ENCODE results near the gene PAIP1.
"Not testable (repeated sequence)": the region's sequence is repeated elsewhere in the genome, so short reads cannot be mapped to it uniquely, and the experiment has no call there.

Gene PAIP1

DNA sequence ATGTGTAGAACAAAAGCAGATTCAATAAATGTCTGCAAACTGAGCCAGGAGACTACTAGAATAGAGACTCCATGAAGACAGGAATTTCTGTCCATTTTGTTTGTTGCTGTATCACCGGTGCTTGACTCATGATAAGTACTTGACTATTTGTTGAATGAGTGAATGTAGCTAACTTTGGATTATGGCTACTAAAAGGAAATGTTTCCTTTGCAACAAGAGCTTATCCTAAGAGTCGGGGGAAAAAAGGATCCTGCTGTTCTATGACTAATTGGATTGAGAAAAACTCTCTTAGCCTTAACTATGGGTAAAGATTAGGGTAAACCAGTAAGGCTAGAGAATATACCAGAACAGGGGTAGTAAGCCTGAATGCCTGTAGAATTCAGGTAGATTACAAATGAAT lies 3.5 kb downstream of the PAIP1 start:
- Histone ChIP-seq H3K27ac (ENCODE audit: low read depth, low read length) (no peak overlapping the region), H3K27me3 (ENCODE audit: insufficient read depth, low read length) (no peaks in the 10 kb centered on the region), H2AFZ (ENCODE audit: low read length, unreplicated experiment) (no peak overlapping the region), H3K79me2 (ENCODE audit: control insufficient read depth, insufficient read depth, low read length, unreplicated experiment) (peaks cover 66% of the 10 kb centered on the region), H3K4me3 (ENCODE audit: low read depth, low read length) (no peak overlapping the region), H3K4me1 (ENCODE audit: control insufficient read depth, insufficient read depth, low read length, unreplicated experiment) (peaks cover 21% of the 10 kb centered on the region), H3K36me3 (ENCODE audit: insufficient read depth, low read length) (peaks cover 30% of the 10 kb centered on the region)

DNA sequence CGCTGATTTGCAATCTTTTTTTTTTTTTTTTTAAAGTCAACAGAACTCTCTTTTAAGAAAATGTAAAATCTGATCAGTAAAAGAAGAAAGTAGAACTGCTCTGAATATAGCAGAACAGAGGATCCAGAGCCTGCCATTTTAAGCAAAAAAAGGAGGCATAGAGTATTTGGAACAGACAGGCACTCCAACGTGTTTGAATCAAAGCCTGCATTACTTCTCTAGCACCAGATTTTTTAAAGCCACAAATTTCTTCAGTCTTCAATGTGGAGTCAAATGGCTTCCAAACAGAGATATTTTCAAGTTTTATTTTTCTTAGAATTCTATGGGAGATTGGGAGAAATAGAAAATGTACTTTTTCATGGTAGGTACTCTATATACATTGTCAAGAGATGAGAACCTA lies 5.1 kb downstream of the PAIP1 start:
- Histone ChIP-seq H3K4me1 (ENCODE audit: control insufficient read depth, insufficient read depth, low read length, unreplicated experiment) (peaks cover 21% of the 10 kb centered on the region), H3K36me3 (ENCODE audit: insufficient read depth, low read length) (peaks cover 35% of the 10 kb centered on the region), H3K27me3 (ENCODE audit: insufficient read depth, low read length) (no peaks in the 10 kb centered on the region), H3K4me3 (ENCODE audit: low read depth, low read length) (no peak overlapping the region), H3K27ac (ENCODE audit: low read depth, low read length) (no peak overlapping the region), H2AFZ (ENCODE audit: low read length, unreplicated experiment) (no peak overlapping the region), H3K79me2 (ENCODE audit: control insufficient read depth, insufficient read depth, low read length, unreplicated experiment) (peaks cover 66% of the 10 kb centered on the region)

DNA sequence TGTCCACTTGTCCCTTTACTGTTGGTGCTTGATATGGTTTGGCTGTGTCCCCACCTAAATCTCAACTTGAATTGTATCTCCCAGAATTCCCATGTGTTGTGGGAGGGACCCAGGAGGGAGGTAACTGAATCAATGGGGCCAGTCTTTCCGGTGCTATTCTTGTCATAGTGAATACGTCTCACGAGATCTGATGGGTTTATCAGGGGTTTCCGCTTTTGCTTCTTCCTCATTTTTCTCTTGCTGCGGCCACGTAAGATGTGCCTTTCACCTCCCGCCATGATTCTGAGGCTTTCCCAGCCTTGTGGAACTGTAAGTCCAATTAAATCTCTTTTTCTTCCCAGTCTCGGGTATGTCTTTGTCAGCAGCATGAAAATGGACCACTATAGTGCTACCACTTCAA lies 7.6 kb downstream of the PAIP1 start:
- peaks cover 48% of the 10 kb centered on the region for H3K79me2 ChIP-seq (ENCODE audit: control insufficient read depth, insufficient read depth, low read length, unreplicated experiment)
- peaks cover 45% of the 10 kb centered on the region for H3K36me3 ChIP-seq (ENCODE audit: insufficient read depth, low read length)
- H3K4me1 ChIP-seq (ENCODE audit: control insufficient read depth, insufficient read depth, low read length, unreplicated experiment); H3K27me3 ChIP-seq (ENCODE audit: insufficient read depth, low read length); H3K4me3 ChIP-seq (ENCODE audit: low read depth, low read length); H2AFZ ChIP-seq (ENCODE audit: low read length, unreplicated experiment); H3K27ac ChIP-seq (ENCODE audit: low read depth, low read length): not testable (repeated sequence)

DNA sequence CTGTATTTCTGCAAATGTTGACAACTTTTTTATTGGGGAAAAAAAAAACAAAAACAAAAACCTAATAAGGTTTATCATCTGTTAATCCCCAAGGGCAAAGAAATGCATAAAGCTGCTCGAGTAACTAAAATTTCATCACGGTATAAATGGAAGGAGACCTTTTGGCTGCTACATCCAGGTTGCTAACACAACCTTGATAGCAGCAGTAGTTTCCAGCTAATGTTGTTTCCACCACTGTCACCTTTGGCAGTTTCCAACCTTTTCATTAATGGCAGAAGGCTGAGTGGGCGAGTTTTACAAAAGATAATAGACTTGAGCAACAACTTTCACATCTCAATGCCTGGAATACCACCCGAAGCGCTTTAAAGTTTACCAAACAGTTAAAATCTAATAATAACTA lies 8.5 kb downstream of the PAIP1 start:
- Histone ChIP-seq H3K4me1 (ENCODE audit: control insufficient read depth, insufficient read depth, low read length, unreplicated experiment) (no peaks in the 10 kb centered on the region), H3K4me3 (ENCODE audit: low read depth, low read length) (no peak overlapping the region), H3K36me3 (ENCODE audit: insufficient read depth, low read length) (peaks cover 37% of the 10 kb centered on the region), H3K27me3 (ENCODE audit: insufficient read depth, low read length) (no peaks in the 10 kb centered on the region), H2AFZ (ENCODE audit: low read length, unreplicated experiment) (no peak overlapping the region), H3K79me2 (ENCODE audit: control insufficient read depth, insufficient read depth, low read length, unreplicated experiment) (peaks cover 41% of the 10 kb centered on the region), H3K27ac (ENCODE audit: low read depth, low read length) (no peak overlapping the region)

DNA sequence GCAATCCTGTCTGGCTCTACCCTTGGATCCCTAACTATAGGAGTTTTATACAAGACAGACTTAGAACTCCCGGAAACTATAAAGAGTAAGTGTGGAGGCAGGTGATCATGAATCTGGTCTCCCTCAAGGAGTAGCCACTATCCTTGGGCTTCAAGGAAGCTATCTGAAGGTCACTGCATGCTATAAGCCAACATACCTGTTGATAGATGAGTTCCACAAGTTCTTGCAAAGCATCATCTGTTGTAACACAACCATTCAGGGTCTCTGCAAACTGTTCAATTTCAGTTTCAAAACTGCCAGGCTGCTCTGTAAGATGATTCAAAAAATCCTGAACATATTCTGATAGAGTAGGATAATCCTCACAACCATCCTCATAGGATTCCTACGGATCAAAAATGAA lies 9.3 kb downstream of the PAIP1 start:
- peaks cover 32% of the 10 kb centered on the region for H3K79me2 ChIP-seq (ENCODE audit: control insufficient read depth, insufficient read depth, low read length, unreplicated experiment)
- H3K27ac ChIP-seq (ENCODE audit: low read depth, low read length), result no peak overlapping the region
- no peaks in the 10 kb centered on the region for H3K4me1 ChIP-seq (ENCODE audit: control insufficient read depth, insufficient read depth, low read length, unreplicated experiment)
- no peak overlapping the region for H2AFZ ChIP-seq (ENCODE audit: low read length, unreplicated experiment)
- no peak overlapping the region for H3K4me3 ChIP-seq (ENCODE audit: low read depth, low read length)
- H3K36me3 ChIP-seq (ENCODE audit: insufficient read depth, low read length), result peaks cover 32% of the 10 kb centered on the region
- H3K27me3 ChIP-seq (ENCODE audit: insufficient read depth, low read length), result no peaks in the 10 kb centered on the region

DNA sequence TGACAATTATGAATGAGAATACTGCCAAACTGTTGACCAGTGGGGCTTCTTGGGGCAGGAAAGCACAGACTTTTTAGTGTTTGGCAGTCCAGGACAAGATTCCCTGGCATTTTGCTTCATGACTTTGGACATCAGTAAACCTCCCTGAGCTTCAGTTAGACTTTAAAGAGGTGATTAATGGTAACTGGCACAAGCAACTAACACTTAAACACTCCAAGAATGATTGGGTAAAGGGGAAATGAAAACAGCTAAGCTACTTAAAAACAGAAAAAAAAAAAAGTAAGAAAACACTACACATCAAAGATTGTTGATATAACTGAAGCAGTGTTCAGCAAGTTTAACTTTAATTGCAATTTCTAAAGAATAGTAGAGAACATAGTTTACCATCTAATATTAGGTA lies 13.4 kb downstream of the PAIP1 start:
- peaks cover 35% of the 10 kb centered on the region for H3K36me3 ChIP-seq (ENCODE audit: insufficient read depth, low read length)

DNA sequence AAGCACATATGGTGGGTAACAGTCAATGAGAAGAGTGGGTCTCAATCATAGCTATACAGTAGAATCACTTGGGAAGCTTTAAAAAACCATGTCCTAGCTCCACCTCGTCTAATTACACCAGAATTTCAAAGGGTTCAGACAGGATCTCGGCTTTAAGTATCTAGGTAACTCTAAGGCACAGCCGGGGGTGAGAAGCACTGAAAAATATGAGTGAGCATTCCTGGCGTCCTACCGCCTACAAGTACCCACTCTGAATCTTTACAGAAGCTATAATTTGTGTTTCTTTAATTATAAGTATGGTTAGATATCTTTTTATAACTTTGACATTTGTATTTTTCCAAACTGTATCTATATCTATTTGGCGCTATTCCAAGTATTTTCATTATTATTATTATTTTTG lies 16.1 kb downstream of the PAIP1 start:
- Histone ChIP-seq H3K4me3 (ENCODE audit: low read depth, low read length) (no peak overlapping the region), H3K27ac (ENCODE audit: low read depth, low read length) (no peak overlapping the region), H3K79me2 (ENCODE audit: control insufficient read depth, insufficient read depth, low read length, unreplicated experiment) (peaks cover 5% of the 10 kb centered on the region), H3K4me1 (ENCODE audit: control insufficient read depth, insufficient read depth, low read length, unreplicated experiment) (no peaks in the 10 kb centered on the region), H3K36me3 (ENCODE audit: insufficient read depth, low read length) (peaks cover 29% of the 10 kb centered on the region), H3K27me3 (ENCODE audit: insufficient read depth, low read length) (no peaks in the 10 kb centered on the region), H2AFZ (ENCODE audit: low read length, unreplicated experiment) (no peak overlapping the region)

More for the DNA sequence above, 13.4 kb downstream of the PAIP1 start:
- Histone ChIP-seq H3K79me2 (ENCODE audit: control insufficient read depth, insufficient read depth, low read length, unreplicated experiment) (peaks cover 5% of the 10 kb centered on the region), H3K27me3 (ENCODE audit: insufficient read depth, low read length) (no peaks in the 10 kb centered on the region), H3K4me3 (ENCODE audit: low read depth, low read length) (no peak overlapping the region), H3K27ac (ENCODE audit: low read depth, low read length) (no peak overlapping the region), H3K4me1 (ENCODE audit: control insufficient read depth, insufficient read depth, low read length, unreplicated experiment) (no peaks in the 10 kb centered on the region), H2AFZ (ENCODE audit: low read length, unreplicated experiment) (no peak overlapping the region)

DNA sequence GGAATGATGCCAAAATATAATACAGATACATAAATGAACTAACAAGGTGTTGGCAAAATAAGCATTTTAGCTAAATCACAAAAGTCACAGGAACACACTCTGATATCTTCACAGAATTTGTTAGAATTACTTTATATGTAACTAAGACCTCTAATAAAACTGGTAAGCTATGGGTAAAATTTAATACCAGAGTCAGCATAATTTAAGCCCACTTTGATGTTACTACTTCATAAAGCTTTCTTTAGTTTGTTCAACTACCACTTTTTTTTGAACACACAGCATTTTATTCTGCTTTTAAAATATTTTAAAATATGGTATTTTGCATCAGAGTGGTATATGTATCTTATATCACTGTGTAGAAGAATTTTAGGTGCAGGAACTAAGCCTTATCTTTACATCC lies 19.9 kb downstream of the PAIP1 start:
- H3K4me1 ChIP-seq (ENCODE audit: control insufficient read depth, insufficient read depth, low read length, unreplicated experiment), result no peaks in the 10 kb centered on the region
- H3K27ac ChIP-seq (ENCODE audit: low read depth, low read length), result no peak overlapping the region
- H3K79me2 ChIP-seq (ENCODE audit: control insufficient read depth, insufficient read depth, low read length, unreplicated experiment), result no peaks in the 10 kb centered on the region
- no peak overlapping the region for H3K4me3 ChIP-seq (ENCODE audit: low read depth, low read length)
- H2AFZ ChIP-seq (ENCODE audit: low read length, unreplicated experiment), result no peak overlapping the region
- no peaks in the 10 kb centered on the region for H3K27me3 ChIP-seq (ENCODE audit: insufficient read depth, low read length)
- H3K36me3 ChIP-seq (ENCODE audit: insufficient read depth, low read length), result peaks cover 40% of the 10 kb centered on the region

DNA sequence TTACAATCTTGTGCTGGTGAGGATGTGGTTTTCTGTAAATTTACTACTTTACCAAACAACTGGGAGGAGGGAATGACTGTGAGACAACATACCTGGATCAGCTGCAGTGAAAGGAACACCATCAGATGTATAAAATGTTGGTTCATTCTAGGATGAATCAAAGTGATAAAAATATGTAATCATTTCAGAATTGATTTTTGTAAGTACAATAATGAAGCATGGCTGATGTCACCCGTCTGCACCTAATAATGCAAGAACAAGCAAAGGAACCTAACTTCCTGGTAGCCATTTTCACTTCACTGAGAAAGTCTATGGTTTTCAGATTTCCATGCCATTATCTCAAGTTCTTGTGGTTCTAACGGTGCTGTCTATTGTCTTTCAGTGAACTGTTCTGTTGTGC lies 23.2 kb downstream of the PAIP1 start:
- no peak overlapping the region for H2AFZ ChIP-seq (ENCODE audit: low read length, unreplicated experiment)
- H3K4me1 ChIP-seq (ENCODE audit: control insufficient read depth, insufficient read depth, low read length, unreplicated experiment), result no peaks in the 10 kb centered on the region
- H3K4me3 ChIP-seq (ENCODE audit: low read depth, low read length), result no peak overlapping the region
- peaks cover 52% of the 10 kb centered on the region for H3K36me3 ChIP-seq (ENCODE audit: insufficient read depth, low read length)
- H3K79me2 ChIP-seq (ENCODE audit: control insufficient read depth, insufficient read depth, low read length, unreplicated experiment), result no peaks in the 10 kb centered on the region
- no peak overlapping the region for H3K27ac ChIP-seq (ENCODE audit: low read depth, low read length)
- no peaks in the 10 kb centered on the region for H3K27me3 ChIP-seq (ENCODE audit: insufficient read depth, low read length)

DNA sequence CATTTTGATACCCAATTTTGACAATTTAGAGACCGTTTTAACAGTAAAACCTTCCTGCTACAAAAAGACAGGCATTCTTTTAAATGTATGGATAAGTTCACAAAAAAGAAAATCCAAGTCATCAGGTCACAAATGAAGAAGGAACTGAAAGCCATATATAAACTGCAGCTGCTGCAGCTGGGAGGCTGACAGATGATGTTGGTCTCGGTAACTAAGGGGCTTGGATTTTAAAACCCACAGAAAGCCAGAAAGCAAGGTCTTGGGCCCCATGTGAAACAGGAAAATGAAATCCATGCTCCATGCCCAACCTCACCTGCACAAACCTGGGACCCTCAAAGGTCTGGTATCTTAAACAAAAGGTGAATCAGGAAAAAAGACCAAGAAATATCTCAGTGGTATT lies 26.2 kb downstream of the PAIP1 start:
- Histone ChIP-seq H3K79me2 (ENCODE audit: control insufficient read depth, insufficient read depth, low read length, unreplicated experiment) (no peaks in the 10 kb centered on the region), H3K27me3 (ENCODE audit: insufficient read depth, low read length) (no peaks in the 10 kb centered on the region), H3K4me3 (ENCODE audit: low read depth, low read length) (no peak overlapping the region), H3K4me1 (ENCODE audit: control insufficient read depth, insufficient read depth, low read length, unreplicated experiment) (no peaks in the 10 kb centered on the region), H3K36me3 (ENCODE audit: insufficient read depth, low read length) (peaks cover 53% of the 10 kb centered on the region), H2AFZ (ENCODE audit: low read length, unreplicated experiment) (no peak overlapping the region), H3K27ac (ENCODE audit: low read depth, low read length) (no peak overlapping the region)

DNA sequence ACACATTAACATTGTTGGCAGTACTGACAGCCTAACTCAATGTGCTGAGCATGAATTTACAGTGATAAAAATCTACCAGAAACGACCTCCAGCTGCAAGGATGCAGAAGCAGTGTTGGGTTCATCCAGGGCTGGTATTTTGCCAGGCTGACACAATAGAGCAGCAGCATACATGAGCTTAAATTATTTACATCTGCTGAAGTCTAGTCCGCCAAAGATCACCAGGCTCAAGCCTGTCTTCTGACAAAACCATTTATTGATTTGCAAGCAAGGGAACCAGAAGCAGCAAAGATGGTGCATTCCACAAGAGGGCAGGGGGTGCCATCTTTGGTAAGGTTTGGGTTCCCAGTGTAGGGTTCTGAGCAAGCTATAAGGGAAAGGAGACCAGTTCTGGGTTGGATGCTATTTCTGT lies 33.2 kb downstream of the PAIP1 start:
- H3K36me3 ChIP-seq (ENCODE audit: insufficient read depth, low read length), result peaks cover 19% of the 10 kb centered on the region
- no peaks in the 10 kb centered on the region for H3K27me3 ChIP-seq (ENCODE audit: insufficient read depth, low read length)
- no peak overlapping the region for H3K4me3 ChIP-seq (ENCODE audit: low read depth, low read length)
- no peaks in the 10 kb centered on the region for H3K79me2 ChIP-seq (ENCODE audit: control insufficient read depth, insufficient read depth, low read length, unreplicated experiment)
- H3K27ac ChIP-seq (ENCODE audit: low read depth, low read length), result no peak overlapping the region
- H2AFZ ChIP-seq (ENCODE audit: low read length, unreplicated experiment), result no peak overlapping the region
- no peaks in the 10 kb centered on the region for H3K4me1 ChIP-seq (ENCODE audit: control insufficient read depth, insufficient read depth, low read length, unreplicated experiment)

Measured in ACC112 (cell line).